CD8-positive, alpha-beta memory T cell (primary cell): ENCODE data around the gene TPP1. TPM values are rescaled to one million over a fixed set of nuclear protein-coding genes. Genes with fewer than 3 reads are reported as not detected.

Source experiments
- CTCF ChIA-PET: fragments of 350-600 bp; sonication (Branson Sonifier 250); formaldehyde crosslinking; loops from one replicate; lab custom pipeline; 2021; ENCODE audit warnings: antibody characterized with exemption; lab: Charles Lee
- POLR2A ChIA-PET: fragments of 350-600 bp; sonication (Branson Sonifier 250); formaldehyde crosslinking; loops from one replicate; lab custom pipeline; 2021; ENCODE audit warnings: antibody characterized with exemption; lab: Charles Lee
- DNase-seq, 5 donors: peaks; one replicate each; pipeline versions ENCODE4 v3.0.0 to v3.0.0-alpha.2; 2020 to 2022; ENCODE audit warnings: mixed read lengths in 1 of 5
- H3K27ac ChIP-seq: one replicate; pipeline ENCODE4 v1.7.0; 2013; ENCODE audit warnings: low read depth, mild to moderate bottlenecking, low read length, moderate library complexity
- H3K27me3 ChIP-seq: 2 replicates; pipeline ENCODE4 v1.7.0; 2013; ENCODE audit warnings: low read length, mild to moderate bottlenecking; ENCODE audit not compliant: insufficient read depth, poor library complexity, severe bottlenecking
- H3K36me3 ChIP-seq: 2 replicates; pipeline ENCODE4 v1.7.0; 2013; ENCODE audit warnings: mild to moderate bottlenecking, low read length, moderate library complexity; ENCODE audit not compliant: insufficient read depth
- H3K4me1 ChIP-seq: 2 replicates; pipeline ENCODE4 v1.7.0; 2013; ENCODE audit warnings: mild to moderate bottlenecking, low read length, moderate library complexity; ENCODE audit not compliant: insufficient read depth
- H3K4me3 ChIP-seq: 2 replicates; pipeline ENCODE4 v1.7.0; 2013; ENCODE audit warnings: mild to moderate bottlenecking, low read length
- H3K9me3 ChIP-seq: 2 replicates; pipeline ENCODE4 v1.7.0; 2013; ENCODE audit warnings: mild to moderate bottlenecking, low read length
- H3K27ac Mint-ChIP-seq, 8 donors: one replicate each; pipeline ENCODE4 v1.8.0; 2020 to 2021; ENCODE audit warnings: mixed read lengths in 8 of 8, mild to moderate bottlenecking in 6 of 8, inconsistent platforms in 3 of 8, moderate library complexity in 3 of 8
- H3K27me3 Mint-ChIP-seq, 2 donors: one replicate each; pipeline ENCODE4 v1.8.0; 2020 to 2021; ENCODE audit warnings: mixed read lengths in 2 of 2, mild to moderate bottlenecking in 1 of 2, moderate library complexity in 1 of 2
- H3K36me3 Mint-ChIP-seq, 3 donors: one replicate each; pipeline ENCODE4 v1.8.0; 2020 to 2021; ENCODE audit warnings: mixed read lengths in 3 of 3, inconsistent platforms in 1 of 3, mild to moderate bottlenecking in 1 of 3
- H3K4me1 Mint-ChIP-seq, 3 donors: one replicate each; pipeline ENCODE4 v1.8.0; 2020 to 2021; ENCODE audit warnings: mixed read lengths in 3 of 3, inconsistent platforms in 1 of 3, mild to moderate bottlenecking in 1 of 3
- H3K4me3 Mint-ChIP-seq, 7 donors: one replicate each; pipeline ENCODE4 v1.8.0; 2020 to 2021; ENCODE audit warnings: mixed read lengths in 7 of 7, mild to moderate bottlenecking in 6 of 7, moderate library complexity in 4 of 7, inconsistent platforms in 2 of 7
- H3K9me3 Mint-ChIP-seq, 5 donors: one replicate each; pipeline ENCODE4 v1.8.0; 2020 to 2022; ENCODE audit warnings: mixed read lengths in 5 of 5, mild to moderate bottlenecking in 3 of 5, moderate library complexity in 2 of 5, inconsistent platforms in 1 of 5
- polyA plus RNA-seq: library from polyadenylated mRNA; unstranded; fragments of 300-500 nt; fragmentation: Illumina TruSeq; gene quantifications from one replicate; pipeline ENCODE4 v1.2.3, GENCODE V29; 2021
- total RNA-seq, 2 experiments: library from RNA; stranded (reverse); gene quantifications; one replicate each; pipeline ENCODE4 v1.2.3, GENCODE V29; 2021

TPP1 gene
- total and polyA plus RNA-seq, 3 experiments from 2014 or later = 57.2 to 165 (median 61.6) TPM

DNA sequence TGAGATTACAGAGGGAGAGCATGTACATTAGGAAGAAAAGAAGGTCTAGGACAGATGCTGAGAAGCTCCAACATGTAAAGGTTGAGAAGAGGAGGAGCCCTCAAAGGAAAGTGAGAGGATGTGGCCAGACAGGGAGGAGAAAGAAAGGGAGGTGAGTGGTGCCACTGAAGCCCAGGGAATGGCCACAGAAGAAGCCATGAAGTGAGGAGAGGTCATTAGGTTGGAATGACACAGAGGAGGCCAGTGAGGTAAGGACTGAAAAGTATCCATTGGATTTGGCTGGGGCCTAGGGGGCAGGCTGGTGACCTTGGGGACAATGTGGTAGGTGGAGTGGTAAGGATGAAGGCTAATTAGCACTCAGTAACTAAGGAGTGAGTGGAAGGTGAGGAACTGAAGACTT lies 39.4 kb upstream of the TPP1 start:
- Histone ChIP-seq H3K9me3 (no peaks in the 10 kb centered on the region), H3K4me1 (peaks cover 11% of the 10 kb centered on the region), H3K27ac (no peak overlapping the region), H3K4me3 (no peak overlapping the region), H3K27me3 (no peaks in the 10 kb centered on the region), H3K36me3 (no peaks in the 10 kb centered on the region)
- Mint-ChIP-seq H3K4me1 (peaks cover 2 to 8% (median 3%) of the 10 kb centered on the region in 3 donors), H3K9me3 (no peaks in the 10 kb centered on the region), H3K27ac (no peak overlapping the region), H3K4me3 (no peak overlapping the region), H3K36me3 (no peaks in the 10 kb centered on the region), H3K27me3 (peaks cover 0 to 2% of the 10 kb centered on the region in 2 donors)
- ChIA-PET CTCF (interaction anchor here (1.4 to 2.4 kb wide), 3 partner anchors 9 to 25 kb away, joined by 4 to 11 read pairs (median 7); partner anchors contain the start of gene MRPL17), POLR2A (interaction anchor here (0.6 kb wide), 1 partner anchor 25 kb away, joined by 3 read pairs; the partner anchor contains the start of gene MRPL17)
- no peak for DNase-seq

DNA sequence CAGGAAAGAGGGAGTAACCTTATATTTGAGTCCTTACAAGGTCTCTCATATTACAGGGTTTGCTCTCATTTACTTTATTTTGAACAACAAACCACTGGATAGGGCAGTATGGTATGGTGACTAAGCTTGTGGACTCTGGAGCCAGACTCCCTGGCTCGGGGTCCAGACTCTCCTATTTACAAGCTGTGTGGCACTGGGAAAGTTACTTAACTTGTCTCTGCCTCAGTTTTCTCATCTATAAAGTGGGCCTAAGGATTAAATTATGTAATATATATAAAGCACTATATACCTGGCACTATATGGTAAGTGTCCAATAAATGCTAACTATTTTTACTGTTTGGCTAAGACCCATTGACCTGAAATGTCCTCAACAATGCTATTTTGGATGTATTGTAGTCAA lies 38.1 kb upstream of the TPP1 start:
- POLR2A ChIA-PET = interaction anchor here (1.0 to 1.1 kb wide), 2 partner anchors 38 to 45 kb away, joined by 3 read pairs; partner anchors contain the start of gene TPP1

DNA sequence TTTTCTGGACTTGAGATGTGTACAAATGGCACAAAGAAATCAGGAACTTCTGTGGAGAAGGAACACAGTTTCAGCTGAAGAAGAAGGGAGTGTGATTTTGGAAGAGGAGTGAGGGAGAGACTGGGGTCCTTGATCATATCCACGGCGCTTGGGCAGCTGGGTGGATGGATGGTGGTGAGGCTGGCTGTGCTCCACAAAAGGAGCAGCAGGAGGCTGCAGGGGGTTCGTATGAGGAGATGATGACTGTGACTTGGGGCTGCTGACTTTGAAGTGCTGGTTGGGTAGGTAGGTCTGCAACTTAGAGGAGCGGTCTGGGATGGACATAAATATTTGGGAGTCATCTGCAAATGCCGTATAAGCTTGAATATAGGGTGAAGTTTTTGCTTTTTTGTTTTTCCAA lies 37.7 kb upstream of the TPP1 start:
- CTCF ChIA-PET = interaction anchor here (1.0 to 1.8 kb wide), 5 partner anchors 10 to 44 kb away, joined by 3 to 4 read pairs (median 3); partner anchors contain the start of gene MRPL17
- H3K4me1 ChIP-seq = peaks cover 20% of the 10 kb centered on the region
- Mint-ChIP-seq H3K4me3 (peak overlapping the region; percentile 46 to 74 (median 66)), H3K27ac (peak overlapping the region in 5 of 8 donors; percentile 0 to 82 (median 25)), H3K9me3 (no peaks in the 10 kb centered on the region), H3K36me3 (no peaks in the 10 kb centered on the region), H3K4me1 (peaks cover 0 to 3% (median 2%) of the 10 kb centered on the region in 3 donors), H3K27me3 (peaks cover 0 to 2% of the 10 kb centered on the region in 2 donors)
- H3K36me3 ChIP-seq = no peaks in the 10 kb centered on the region
- H3K4me3 ChIP-seq = no peak overlapping the region
- no peak for DNase-seq
- no peaks in the 10 kb centered on the region for H3K27me3 ChIP-seq
- H3K9me3 ChIP-seq = no peaks in the 10 kb centered on the region
- H3K27ac ChIP-seq = no peak overlapping the region
- POLR2A ChIA-PET = interaction anchor here (0.8 to 1.4 kb wide), 4 partner anchors 14 to 45 kb away, joined by 3 to 12 read pairs (median 3); partner anchors contain the start of gene TPP1

More for the DNA sequence above, 38.1 kb upstream of the TPP1 start:
- Histone ChIP-seq H3K27me3 (no peaks in the 10 kb centered on the region), H3K27ac (no peak overlapping the region), H3K4me3 (no peak overlapping the region), H3K4me1 (peaks cover 20% of the 10 kb centered on the region), H3K9me3 (no peaks in the 10 kb centered on the region), H3K36me3 (no peaks in the 10 kb centered on the region)
- Mint-ChIP-seq H3K9me3 (no peaks in the 10 kb centered on the region), H3K36me3 (no peaks in the 10 kb centered on the region), H3K27ac (peak overlapping the region in 4 of 8 donors; percentile 0 to 58 (median 28)), H3K27me3 (peaks cover 0 to 2% of the 10 kb centered on the region in 2 donors), H3K4me1 (peaks cover 0 to 3% (median 2%) of the 10 kb centered on the region in 3 donors), H3K4me3 (peak overlapping the region; percentile 46 to 74 (median 62))
- CTCF ChIA-PET = interaction anchor here (1.0 to 2.4 kb wide), 5 partner anchors 10 to 45 kb away, joined by 3 to 11 read pairs (median 3); partner anchors contain the start of gene MRPL17
- DNase-seq = no peak

DNA sequence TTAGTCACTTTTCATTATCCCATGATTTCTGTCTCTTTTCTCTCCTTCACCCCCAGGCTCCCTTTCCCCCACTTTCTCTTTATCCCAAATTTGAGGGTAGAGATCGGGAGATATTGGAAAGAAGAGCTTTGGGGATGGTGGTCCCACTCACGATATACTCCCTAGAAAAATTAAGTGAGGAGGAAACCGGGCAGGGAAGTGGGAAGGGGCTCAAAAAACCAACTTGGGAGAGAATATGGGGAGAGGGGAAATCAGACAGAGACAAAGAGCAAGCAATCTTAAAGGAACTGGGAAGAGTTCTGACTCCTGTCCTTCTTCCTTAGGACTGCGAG lies 37.3 kb upstream of the TPP1 start:
- Mint-ChIP-seq H3K9me3 (no peaks in the 10 kb centered on the region), H3K36me3 (no peaks in the 10 kb centered on the region), H3K27ac (peak overlapping the region in 4 of 8 donors; percentile 1 to 82 (median 20)), H3K4me3 (peak overlapping the region; percentile 46 to 74 (median 66)), H3K4me1 (peaks cover 0 to 3% (median 2%) of the 10 kb centered on the region in 3 donors), H3K27me3 (peaks cover 0 to 2% of the 10 kb centered on the region in 2 donors)
- ChIA-PET CTCF (interaction anchor here (1.0 to 1.8 kb wide), 5 partner anchors 9 to 44 kb away, joined by 3 to 4 read pairs (median 3); partner anchors contain the start of gene MRPL17), POLR2A (interaction anchor here (0.8 to 1.4 kb wide), 4 partner anchors 14 to 45 kb away, joined by 3 to 12 read pairs (median 3); partner anchors contain the start of gene TPP1)
- H3K4me3 ChIP-seq = no peak overlapping the region
- H3K27ac ChIP-seq = no peak overlapping the region
- DNase-seq = no peak
- H3K4me1 ChIP-seq = peaks cover 24% of the 10 kb centered on the region
- H3K9me3 ChIP-seq = no peaks in the 10 kb centered on the region
- H3K36me3 ChIP-seq = no peaks in the 10 kb centered on the region
- no peaks in the 10 kb centered on the region for H3K27me3 ChIP-seq

DNA sequence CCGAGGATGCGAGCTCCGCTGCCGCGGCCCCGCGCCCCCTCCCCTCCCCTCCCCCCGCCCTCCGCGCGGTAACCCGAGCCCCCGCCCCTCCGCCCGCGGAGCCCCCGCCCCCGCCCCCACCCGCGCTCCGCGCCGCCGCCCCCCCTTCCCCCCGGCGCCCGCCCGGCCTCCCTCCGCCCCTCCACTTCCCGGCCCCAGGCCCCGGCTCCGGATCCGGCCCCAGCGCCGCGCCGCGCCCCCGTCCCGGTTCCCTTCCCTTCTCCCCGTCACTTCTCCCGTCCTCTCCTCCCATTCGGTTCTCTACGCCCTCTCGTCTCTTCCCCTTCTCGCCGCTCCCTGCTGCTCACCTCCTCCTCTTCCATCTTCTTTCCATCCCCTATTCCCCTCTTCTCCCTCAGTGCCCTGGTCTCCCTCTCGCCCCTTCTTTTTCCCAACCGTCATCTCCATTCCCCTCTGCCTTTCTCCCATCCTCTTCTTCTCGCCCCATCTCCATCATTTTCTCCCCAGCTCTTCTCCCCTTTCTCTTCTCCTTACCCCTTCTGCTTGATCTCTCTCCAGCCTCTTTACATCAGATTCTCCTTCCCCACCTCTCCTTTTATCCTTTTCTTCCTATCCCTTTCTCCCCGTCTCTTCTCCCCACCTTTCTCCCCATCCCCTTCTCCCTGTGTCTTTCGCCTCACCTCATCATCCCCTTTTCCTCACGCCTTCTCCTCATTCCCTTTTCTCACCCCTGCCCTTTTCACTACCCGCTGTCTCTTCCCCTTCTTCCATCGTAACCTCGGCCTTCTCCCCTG lies 36.8 kb upstream of the TPP1 start, which contains the start of gene DCHS1:
Gene DCHS1 (minus strand): TSS at position 20 of the 794 bp plus-strand sequence. CDS start 14,196 bp downstream, outside the sequence.
- H3K27ac ChIP-seq = no peak within 1 kb of the TSS

DNA sequence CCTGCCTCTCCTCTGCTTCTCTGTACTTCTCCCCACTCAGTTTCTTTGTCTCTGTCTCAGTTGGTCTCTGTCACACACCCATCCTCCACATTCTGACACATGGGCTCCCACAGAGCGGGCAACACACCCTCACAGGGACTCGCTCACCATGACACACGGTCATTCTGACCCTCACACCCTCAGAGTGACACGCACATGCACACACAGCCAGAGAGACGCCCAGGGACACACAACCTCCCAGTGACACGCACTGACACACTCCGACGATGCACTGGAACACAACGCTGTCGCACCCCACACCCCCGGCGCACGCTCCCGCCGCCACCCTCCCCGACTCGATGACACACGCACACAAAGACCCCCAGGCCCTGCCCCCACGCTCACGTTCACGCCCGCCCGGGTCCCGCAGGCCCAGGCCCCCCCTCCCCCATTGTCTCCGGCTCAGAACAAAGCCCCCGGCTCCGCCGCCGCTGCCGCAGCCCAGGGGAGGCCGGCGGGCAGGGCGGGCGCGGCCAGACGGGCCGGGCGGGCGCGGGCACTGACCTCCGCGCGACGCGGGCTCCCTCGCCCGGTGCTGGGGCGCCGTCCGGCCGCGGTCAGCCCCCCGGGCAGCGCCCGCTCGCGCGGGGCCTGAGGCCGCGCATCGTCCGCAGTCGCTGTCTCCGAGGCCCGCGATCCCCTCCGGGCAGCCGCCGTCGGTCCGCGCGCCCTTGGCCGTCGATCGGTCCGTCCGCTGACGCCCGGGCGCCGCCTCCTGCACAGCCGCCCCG lies 36.0 kb upstream of the TPP1 start:
- Histone ChIP-seq H3K4me1 (peaks cover 27% of the 10 kb centered on the region), H3K27ac (no peak overlapping the region), H3K36me3 (no peaks in the 10 kb centered on the region), H3K27me3 (no peaks in the 10 kb centered on the region), H3K4me3 (peak overlapping the region; percentile 40), H3K9me3 (no peaks in the 10 kb centered on the region)
- Mint-ChIP-seq H3K4me3 (no peak overlapping the region), H3K36me3 (no peaks in the 10 kb centered on the region), H3K4me1 (peaks cover 0 to 3% (median 2%) of the 10 kb centered on the region in 3 donors), H3K9me3 (no peaks in the 10 kb centered on the region), H3K27ac (no peak overlapping the region), H3K27me3 (peaks cover 0 to 2% of the 10 kb centered on the region in 2 donors)
- DNase-seq = peak in 3 of 5 donors; percentile 8 to 64 (median 41)
- CTCF ChIA-PET = interaction anchor here (1.4 kb wide), 1 partner anchor 8 kb away, joined by 3 read pairs; no protein-coding TSS in a partner anchor
- POLR2A ChIA-PET = interaction anchor here (1.4 kb wide), 1 partner anchor 44 kb away, joined by 3 read pairs; no protein-coding TSS in a partner anchor

More for the DNA sequence above, 36.8 kb upstream of the TPP1 start, which contains the start of gene DCHS1:
- ChIA-PET CTCF (interaction anchor here (1.0 to 1.8 kb wide), 4 partner anchors 9 to 43 kb away, joined by 3 to 4 read pairs (median 3); no protein-coding TSS in a partner anchor), POLR2A (interaction anchor here (0.6 to 1.4 kb wide), 4 partner anchors 15 to 44 kb away, joined by 3 to 12 read pairs (median 3); partner anchors contain the start of genes MRPL17 and TPP1)
- H3K4me3 ChIP-seq = peak within 1 kb of the TSS; percentile 40
- no peaks in the 10 kb centered on the region for H3K9me3 Mint-ChIP-seq
- peaks cover 27% of the 10 kb centered on the region for H3K4me1 ChIP-seq
- H3K27ac Mint-ChIP-seq = peak within 1 kb of the TSS in 6 of 8 donors; percentile 1 to 82 (median 28)
- no peaks in the 10 kb centered on the region for H3K9me3 ChIP-seq
- no peaks in the 10 kb centered on the region for H3K36me3 Mint-ChIP-seq
- H3K4me3 Mint-ChIP-seq = peak within 1 kb of the TSS; percentile 46 to 86 (median 72)
- H3K4me1 Mint-ChIP-seq = peaks cover 0 to 3% (median 2%) of the 10 kb centered on the region in 3 donors
- H3K27me3 ChIP-seq = no peaks in the 10 kb centered on the region
- peak in 3 of 5 donors; percentile 6 to 30 (median 25) for DNase-seq
- no peaks in the 10 kb centered on the region for H3K36me3 ChIP-seq
- H3K27me3 Mint-ChIP-seq = peaks cover 0 to 2% of the 10 kb centered on the region in 2 donors
